ENCODE data around the gene RAPGEFL1. TPM values are rescaled to one million over a fixed set of nuclear protein-coding genes. Genes with fewer than 3 reads are reported as not detected.

Gene RAPGEFL1
- total RNA-seq, 1 donor from 2014 or later = 7.0 TPM

- peaks cover 4% of the 10 kb centered on the region for H3K36me3 Mint-ChIP-seq (ENCODE audit: low read depth, unreplicated experiment)
- Histone ChIP-seq H2AFZ (ENCODE audit: low read depth, low read length) (no peak overlapping the region), H3K36me3 (ENCODE audit: insufficient read depth, low read length) (no peaks in the 10 kb centered on the region), H4K20me1 (ENCODE audit: insufficient read depth, low read length) (peaks cover 11% of the 10 kb centered on the region), H3K4me1 (ENCODE audit: insufficient read depth, low read length) (peaks cover 15% of the 10 kb centered on the region), H3K27me3 (ENCODE audit: insufficient read depth, low read length) (no peaks in the 10 kb centered on the region), H3K4me3 (ENCODE audit: insufficient read depth, low read depth, low read length) (no peak overlapping the region), H3K79me2 (ENCODE audit: insufficient read depth, low read length) (no peaks in the 10 kb centered on the region), H3K4me2 (ENCODE audit: low read length) (no peak overlapping the region), H3K9ac (ENCODE audit: low read length) (no peak overlapping the region), H3K27ac (ENCODE audit: low read depth, low read length) (no peak overlapping the region), H3K9me3 (ENCODE audit: insufficient read depth, low read depth, low read length) (no peaks in the 10 kb centered on the region)
- H3K4me3 Mint-ChIP-seq (ENCODE audit: unreplicated experiment) = no peak overlapping the region
- TF ChIP-seq CTCF (IDR thresholded peaks at IDR 0.05; ENCODE audit: insufficient read depth, low read depth, low read length) (no peak), EZH2 (IDR thresholded peaks at IDR 0.05; ENCODE audit: insufficient read depth, low read length) (no peak)
- H3K4me1 Mint-ChIP-seq (ENCODE audit: low read depth, unreplicated experiment) = peaks cover 12% of the 10 kb centered on the region
- no peaks in the 10 kb centered on the region for H3K9me3 Mint-ChIP-seq (ENCODE audit: unreplicated experiment)
- FAIRE-seq (no peak), DNase-seq (ENCODE audit: low read depth) (no peak)
- H3K27me3 Mint-ChIP-seq (ENCODE audit: low read depth, unreplicated experiment) = no peaks in the 10 kb centered on the region
- H3K27ac Mint-ChIP-seq (ENCODE audit: unreplicated experiment) = no peak overlapping the region
These were observed 5.3 kb downstream of the RAPGEFL1 start for GRCh38 chr17:40182606-40183005.

GRCh38 chr17:40187238-40187637, 10.0 kb downstream of the RAPGEFL1 start:
- peaks cover 16% of the 10 kb centered on the region for H3K36me3 Mint-ChIP-seq (ENCODE audit: low read depth, unreplicated experiment)
- TF ChIP-seq CTCF (IDR thresholded peaks at IDR 0.05; ENCODE audit: insufficient read depth, low read depth, low read length) (no peak), EZH2 (IDR thresholded peaks at IDR 0.05; ENCODE audit: insufficient read depth, low read length) (no peak)
- Histone ChIP-seq H3K4me2 (ENCODE audit: low read length) (no peak overlapping the region), H3K36me3 (ENCODE audit: insufficient read depth, low read length) (no peaks in the 10 kb centered on the region), H3K79me2 (ENCODE audit: insufficient read depth, low read length) (no peaks in the 10 kb centered on the region), H3K9me3 (ENCODE audit: insufficient read depth, low read depth, low read length) (no peaks in the 10 kb centered on the region), H3K27me3 (ENCODE audit: insufficient read depth, low read length) (no peaks in the 10 kb centered on the region), H3K9ac (ENCODE audit: low read length) (no peak overlapping the region), H3K27ac (ENCODE audit: low read depth, low read length) (no peak overlapping the region), H3K4me1 (ENCODE audit: insufficient read depth, low read length) (peaks cover 3% of the 10 kb centered on the region), H4K20me1 (ENCODE audit: insufficient read depth, low read length) (no peaks in the 10 kb centered on the region), H2AFZ (ENCODE audit: low read depth, low read length) (no peak overlapping the region), H3K4me3 (ENCODE audit: insufficient read depth, low read depth, low read length) (no peak overlapping the region)
- H3K4me1 Mint-ChIP-seq (ENCODE audit: low read depth, unreplicated experiment) = peaks cover 4% of the 10 kb centered on the region
- peaks cover 1% of the 10 kb centered on the region for H3K27me3 Mint-ChIP-seq (ENCODE audit: low read depth, unreplicated experiment)
- H3K9me3 Mint-ChIP-seq (ENCODE audit: unreplicated experiment) = no peaks in the 10 kb centered on the region
- H3K27ac Mint-ChIP-seq (ENCODE audit: unreplicated experiment) = no peak overlapping the region
- H3K4me3 Mint-ChIP-seq (ENCODE audit: unreplicated experiment) = no peak overlapping the region
- DNase-seq (ENCODE audit: low read depth) (no peak), FAIRE-seq (no peak)

GRCh38 chr17:40188694-40189093, 11.4 kb downstream of the RAPGEFL1 start:
- Histone ChIP-seq H3K36me3 (ENCODE audit: insufficient read depth, low read length) (peaks cover 2% of the 10 kb centered on the region), H3K9me3 (ENCODE audit: insufficient read depth, low read depth, low read length) (no peaks in the 10 kb centered on the region), H3K4me3 (ENCODE audit: insufficient read depth, low read depth, low read length) (no peak overlapping the region), H3K4me1 (ENCODE audit: insufficient read depth, low read length) (peaks cover 3% of the 10 kb centered on the region), H2AFZ (ENCODE audit: low read depth, low read length) (no peak overlapping the region), H3K4me2 (ENCODE audit: low read length) (no peak overlapping the region), H3K9ac (ENCODE audit: low read length) (no peak overlapping the region), H3K27ac (ENCODE audit: low read depth, low read length) (no peak overlapping the region), H4K20me1 (ENCODE audit: insufficient read depth, low read length) (no peaks in the 10 kb centered on the region), H3K27me3 (ENCODE audit: insufficient read depth, low read length) (no peaks in the 10 kb centered on the region), H3K79me2 (ENCODE audit: insufficient read depth, low read length) (no peaks in the 10 kb centered on the region)
- Mint-ChIP-seq H3K4me1 (ENCODE audit: low read depth, unreplicated experiment) (peaks cover 4% of the 10 kb centered on the region), H3K4me3 (ENCODE audit: unreplicated experiment) (no peak overlapping the region), H3K9me3 (ENCODE audit: unreplicated experiment) (no peaks in the 10 kb centered on the region), H3K27me3 (ENCODE audit: low read depth, unreplicated experiment) (peaks cover 1% of the 10 kb centered on the region), H3K27ac (ENCODE audit: unreplicated experiment) (no peak overlapping the region), H3K36me3 (ENCODE audit: low read depth, unreplicated experiment) (peaks cover 21% of the 10 kb centered on the region)
- TF ChIP-seq EZH2 (IDR thresholded peaks at IDR 0.05; ENCODE audit: insufficient read depth, low read length) = no peak
- TF ChIP-seq CTCF (IDR thresholded peaks at IDR 0.05; ENCODE audit: insufficient read depth, low read depth, low read length) = no peak
- no peak for FAIRE-seq
- DNase-seq (ENCODE audit: low read depth) = no peak

Data from astrocyte (in vitro differentiated cells and primary cell).